GM15510 (cell line): ENCODE results near the gene OR2W3.

Experiments used
- POLR2A ChIP-seq: IDR thresholded peaks from 3 replicates; pipeline ENCODE4 v1.6.1; 2011; ENCODE audit warnings: borderline replicate concordance; ENCODE audit not compliant: insufficient read length; ENCODE audit errors: extremely low read depth

Gene OR2W3

GRCh38 chr1:247905181-247905580, 9.8 kb downstream of the OR2W3 start:
- TF ChIP-seq POLR2A: no peak

DNA sequence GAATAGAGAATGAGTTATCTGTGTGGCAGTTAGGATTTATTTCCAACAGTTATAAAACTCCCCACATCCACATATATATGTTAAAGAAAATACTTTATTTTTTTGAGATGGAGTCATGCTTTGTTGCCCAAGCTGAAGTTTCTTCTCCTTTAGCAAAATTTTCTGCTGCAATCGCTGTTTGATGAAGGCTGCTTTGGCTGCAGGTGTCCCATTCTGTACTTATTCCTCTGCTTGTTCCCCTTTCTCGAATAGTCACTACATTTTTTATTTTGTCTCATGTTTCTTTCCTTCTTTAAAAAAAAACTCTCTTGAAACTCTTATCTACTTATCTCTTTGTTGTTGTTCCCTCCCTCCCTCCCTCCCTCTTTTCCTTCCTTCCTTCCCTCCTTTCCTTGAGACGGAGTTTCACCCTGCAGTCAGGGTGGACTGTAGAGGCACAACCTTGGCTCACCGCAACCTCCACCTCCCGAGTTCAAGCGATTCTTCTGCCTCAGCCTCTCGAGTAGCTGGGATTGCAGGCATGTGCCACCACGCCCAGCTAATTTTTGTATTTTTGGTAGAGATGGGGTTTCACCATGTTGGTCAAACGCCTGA, 10.6 kb downstream of the OR2W3 start:
- no peak for TF ChIP-seq POLR2A

GRCh38 chr1:247906504-247907047, 11.2 kb downstream of the OR2W3 start:
- TF ChIP-seq POLR2A: no peak

GRCh38 chr1:247908766-247909165, 13.4 kb downstream of the OR2W3 start:
- TF ChIP-seq POLR2A: no peak

- no peak for TF ChIP-seq POLR2A
Observed at GRCh38 chr1:247913786-247914185, 18.4 kb downstream of the OR2W3 start.

- TF ChIP-seq POLR2A: no peak
Observed at GRCh38 chr1:247914941-247915662, 19.7 kb downstream of the OR2W3 start.

- TF ChIP-seq POLR2A: no peak
Observed at GRCh38 chr1:247919952-247920351, 24.6 kb downstream of the OR2W3 start, which contains the start of gene OR2T8. TSS of gene OR2T8 (plus strand) at chr1:247920252. CDS start at chr1:247921018, 766 bp downstream.

GRCh38 chr1:247923941-247924340, 28.6 kb downstream of the OR2W3 start:
- no peak for TF ChIP-seq POLR2A

DNA sequence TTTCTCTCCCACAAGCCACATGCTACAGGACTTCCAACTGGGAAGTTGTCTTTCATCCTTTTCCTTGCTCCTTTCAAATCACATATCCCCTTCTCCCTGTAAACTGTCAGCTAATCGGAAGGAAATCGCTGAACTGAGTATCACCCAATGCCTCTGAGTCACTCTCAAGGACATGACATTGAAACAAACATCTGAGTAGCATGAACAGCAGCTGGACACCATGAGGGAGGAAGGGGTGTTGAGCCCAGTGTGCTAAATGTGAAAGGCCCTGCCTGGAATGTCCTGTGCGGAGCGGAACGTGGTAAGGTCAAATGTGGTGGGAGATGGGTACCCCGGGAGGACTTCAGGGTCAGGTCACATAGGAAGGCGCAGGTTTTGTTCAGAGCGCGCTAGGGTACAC, 29.5 kb downstream of the OR2W3 start, which contains the start of gene OR2AJ1:
OR2AJ1 (plus strand) TSS at position 22 of the 400 bp plus-strand sequence. CDS start 8,880 bp downstream, outside the sequence.
- TF ChIP-seq POLR2A: no peak

- no peak for TF ChIP-seq POLR2A
Observed at GRCh38 chr1:247933989-247934388, 38.6 kb downstream of the OR2W3 start.

DNA sequence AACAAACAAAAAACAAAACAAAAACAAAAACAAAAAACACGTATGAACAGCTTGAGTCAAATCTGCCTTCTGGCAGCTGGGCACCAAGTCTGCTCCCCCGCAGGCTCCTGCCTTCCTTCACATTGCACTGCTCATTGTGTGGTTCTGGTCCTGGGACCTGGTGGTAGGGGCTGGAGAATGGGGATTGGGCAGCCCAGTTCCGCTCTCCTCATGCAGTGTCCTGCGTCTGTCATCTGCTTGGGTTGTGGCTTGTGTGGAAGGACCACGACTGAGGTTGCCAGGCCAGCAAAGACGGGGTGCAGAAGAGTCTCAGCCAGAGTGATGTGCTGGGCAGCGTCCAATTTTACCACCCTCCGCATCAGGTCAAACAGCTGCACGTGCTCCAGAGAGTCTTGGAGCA, 40.4 kb downstream of the OR2W3 start:
- no peak for TF ChIP-seq POLR2A

- no peak for TF ChIP-seq POLR2A
Observed at GRCh38 chr1:247936415-247936814, 41.0 kb downstream of the OR2W3 start.

- no peak for TF ChIP-seq POLR2A
Observed at GRCh38 chr1:247942624-247943023, 47.2 kb downstream of the OR2W3 start.
